HG03520 (cell line): Measurements from ENCODE around the gene RAB1B.
A peak's percentile ranks its signal among the peaks of the same experiment; 100 is the strongest.
"Not testable (repeated sequence)": the region's sequence is repeated elsewhere in the genome, so short reads cannot be mapped to it uniquely, and the experiment has no call there.

Experiments
- ATAC-seq: cut with Tn5 transposase; IDR thresholded peaks from one replicate; pipeline ENCODE4 v1.9.1; 2021; ENCODE audit warnings: mild to moderate bottlenecking, moderate library complexity; ENCODE audit not compliant: unreplicated experiment

Gene RAB1B

DNA sequence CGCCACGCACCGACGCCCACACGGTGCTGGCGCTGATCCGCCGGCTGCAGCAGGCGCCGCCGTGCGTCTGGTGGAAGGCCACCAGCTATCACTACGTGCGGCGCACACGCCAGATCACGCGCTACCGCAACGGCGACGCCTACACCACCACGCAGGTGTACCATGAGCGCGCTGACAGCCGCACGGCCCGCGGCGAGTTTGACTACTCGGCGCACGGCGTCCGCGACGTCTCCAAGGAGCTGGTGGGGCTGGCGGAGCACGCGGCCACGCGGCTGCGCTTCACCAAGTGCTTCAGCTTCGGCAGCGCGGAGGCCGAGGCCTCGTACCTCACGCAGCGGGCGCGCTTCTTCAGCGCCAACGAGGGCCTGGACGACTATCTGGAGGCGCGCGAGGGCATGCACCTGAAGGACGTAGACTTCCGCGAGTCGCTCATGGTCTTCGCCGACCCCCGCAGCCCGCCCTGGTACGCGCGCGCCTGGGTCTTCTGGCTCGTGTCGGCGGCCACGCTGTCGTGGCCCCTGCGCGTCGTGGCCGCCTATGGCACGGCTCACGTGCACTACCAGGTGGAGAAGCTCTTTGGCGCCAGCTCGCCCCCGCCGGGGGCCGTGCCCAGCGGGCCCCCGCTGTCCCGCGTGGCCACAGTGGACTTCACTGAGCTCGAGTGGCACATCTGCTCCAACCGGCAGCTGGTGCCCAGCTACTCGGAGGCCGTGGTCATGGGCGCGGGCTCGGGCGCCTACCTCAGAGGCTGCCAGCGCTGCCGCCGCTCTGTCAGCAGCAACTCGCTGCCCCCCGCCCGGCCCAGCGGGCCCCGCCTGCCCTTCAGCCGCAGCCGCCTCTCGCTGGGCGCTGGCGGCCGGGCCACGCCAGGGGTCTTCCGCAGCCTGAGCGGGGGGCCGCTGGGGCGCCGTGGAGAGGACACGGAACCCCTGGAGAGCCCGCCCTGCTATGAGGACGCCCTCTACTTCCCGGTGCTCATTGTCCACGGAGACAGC lies 26.5 kb downstream of the RAB1B start:
- no peak for ATAC-seq

DNA sequence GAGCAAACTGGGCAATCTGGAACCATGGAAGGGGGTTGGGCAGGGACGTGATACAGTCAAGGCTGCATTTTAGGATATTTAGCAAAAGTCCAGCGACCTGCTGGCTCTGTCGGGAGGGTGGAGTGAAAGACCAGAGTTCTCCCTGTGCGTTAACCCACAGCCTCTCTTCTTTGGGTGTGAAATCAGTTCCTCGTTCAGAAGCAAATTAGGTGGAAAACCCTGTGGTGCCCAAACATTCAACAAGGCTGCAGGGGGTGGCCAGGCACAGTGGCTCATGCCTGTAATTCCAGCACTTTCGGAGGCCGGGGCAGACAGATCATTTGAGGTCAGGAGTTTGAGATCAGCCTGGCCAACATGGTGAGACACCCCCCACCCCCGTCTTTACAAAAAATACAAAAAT lies 29.2 kb downstream of the RAB1B start:
- ATAC-seq = no peak

DNA sequence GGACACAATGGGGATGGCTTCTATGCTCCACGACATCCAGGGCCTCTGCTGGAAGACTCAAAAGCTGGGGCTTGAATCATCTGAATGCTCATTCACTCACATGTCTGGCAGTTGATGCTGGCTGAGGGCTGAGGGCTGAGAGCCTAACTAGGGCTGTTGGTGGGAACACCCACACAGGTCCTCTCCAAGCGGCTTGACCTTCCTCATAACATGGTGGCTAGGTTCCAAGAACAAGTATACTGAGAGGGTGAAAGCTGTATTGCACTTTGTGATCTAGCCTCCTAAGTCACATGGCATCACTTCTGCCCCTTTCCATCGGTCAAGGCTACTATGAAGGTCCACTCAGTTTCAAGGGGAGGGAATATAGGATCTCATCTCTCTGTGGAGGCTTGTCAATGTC lies 30.7 kb downstream of the RAB1B start:
- no peak for ATAC-seq

DNA sequence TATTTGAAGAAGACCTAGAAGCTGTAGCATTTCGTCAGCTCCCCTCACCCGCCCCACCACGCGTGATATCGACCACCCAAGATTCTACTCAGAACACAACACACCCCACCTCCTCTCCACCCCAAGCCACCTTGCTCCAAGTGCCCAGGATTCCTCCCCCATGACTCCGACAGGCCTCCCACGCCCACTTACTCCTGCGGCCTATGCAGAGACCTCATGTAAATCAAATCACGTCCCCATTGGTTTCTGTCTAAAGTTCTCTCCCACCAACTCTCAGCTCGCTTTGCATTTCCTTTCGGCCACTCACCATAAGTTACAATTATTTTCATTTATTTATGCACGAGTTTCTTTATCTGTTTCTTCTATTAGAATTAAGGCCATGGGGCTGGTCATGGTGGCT lies 34.2 kb downstream of the RAB1B start:
- ATAC-seq = no peak

DNA sequence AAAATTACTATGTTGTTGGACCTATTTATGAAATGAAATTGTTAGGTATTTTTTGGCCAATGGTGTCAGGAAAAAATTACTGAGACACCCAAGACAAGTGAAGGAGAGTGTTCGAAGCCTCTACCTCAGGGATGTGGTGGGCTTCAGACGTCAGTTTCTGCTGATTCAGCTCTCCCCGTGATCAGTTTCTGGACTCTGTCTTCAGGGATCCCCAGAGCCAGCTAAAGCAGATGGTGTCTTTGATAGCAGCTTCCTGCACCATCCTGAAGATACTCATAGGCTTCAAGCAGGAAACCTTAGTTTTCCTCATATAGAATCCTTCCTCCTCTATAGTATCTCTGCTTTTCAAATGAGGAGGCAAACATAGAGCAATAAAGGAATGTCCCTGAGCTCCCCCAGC lies 41.0 kb downstream of the RAB1B start:
- no peak for ATAC-seq

DNA sequence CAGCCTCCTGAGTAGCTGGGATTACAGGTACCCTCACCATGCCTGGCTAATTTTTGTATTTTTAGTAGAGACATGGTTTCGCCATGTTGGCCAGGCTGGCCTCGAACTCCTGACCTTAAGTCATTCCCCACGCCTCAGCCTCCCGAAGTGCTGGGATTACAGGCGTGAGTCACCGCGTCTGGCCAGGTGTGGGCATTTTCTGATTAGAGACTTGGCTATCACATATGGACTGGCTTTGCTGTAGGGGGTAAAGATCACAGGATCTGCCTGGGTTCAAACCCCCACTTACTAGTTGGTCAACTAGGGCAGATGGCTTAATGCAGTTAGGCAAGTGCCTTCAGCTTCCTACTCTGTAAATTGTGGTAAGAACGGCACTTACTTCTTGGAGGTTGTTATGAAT lies 41.9 kb downstream of the RAB1B start:
- ATAC-seq = no peak

DNA sequence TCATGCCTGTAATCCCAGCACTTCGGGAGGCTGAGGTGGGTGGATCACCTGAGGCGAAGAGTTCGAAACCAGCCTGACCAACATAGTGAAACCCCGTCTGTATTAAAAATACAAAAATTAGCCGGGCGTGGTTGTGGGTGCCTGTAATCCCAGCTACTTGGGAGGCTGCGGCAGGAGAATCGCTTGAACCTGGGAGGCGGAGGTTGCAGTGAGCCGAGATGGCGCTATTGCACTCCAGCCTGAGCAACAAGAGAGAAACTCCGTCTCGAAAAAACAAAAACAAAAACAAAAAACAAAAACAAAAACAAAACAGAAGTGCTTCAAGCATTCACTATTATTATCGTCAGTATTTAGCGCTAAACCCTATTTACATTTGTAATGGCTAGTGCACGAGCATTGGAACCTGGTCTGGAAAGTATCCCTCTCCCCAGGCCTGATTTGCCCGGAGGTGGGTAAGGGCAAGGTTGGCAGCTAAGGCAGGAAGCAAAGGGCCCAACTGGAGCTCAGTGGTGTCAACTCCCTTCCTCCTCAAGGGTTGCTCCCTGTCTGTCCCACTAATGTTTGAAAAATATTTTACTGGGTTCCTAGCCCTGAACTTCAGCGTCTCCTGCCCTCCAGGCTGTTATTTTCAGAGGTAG lies 42.5 kb downstream of the RAB1B start:
- not testable (repeated sequence) for ATAC-seq

DNA sequence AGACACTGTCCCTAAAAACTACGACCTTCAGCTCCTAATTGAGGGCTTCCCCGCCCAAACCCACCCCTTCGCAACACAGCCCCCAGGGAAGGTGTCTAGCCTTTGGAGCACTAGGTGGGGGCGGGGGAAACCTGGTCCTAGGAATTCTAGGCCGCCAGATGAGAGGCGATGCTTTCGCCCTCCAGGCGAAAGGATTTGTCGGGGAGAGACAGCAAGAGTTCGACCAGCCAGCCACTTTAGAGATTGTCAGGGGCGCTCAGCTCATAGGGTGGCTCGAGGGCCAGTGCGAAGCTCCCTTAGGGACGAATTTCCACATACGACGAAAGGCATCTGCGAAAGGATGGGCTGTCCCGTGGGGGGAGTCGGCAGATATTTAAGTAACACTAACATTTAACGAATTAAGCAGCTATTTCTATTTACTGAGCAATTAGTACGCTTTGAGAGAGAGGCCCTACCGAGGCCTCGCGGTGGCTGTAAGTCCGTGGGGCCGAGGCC lies 43.1 kb downstream of the RAB1B start:
- no peak for ATAC-seq

DNA sequence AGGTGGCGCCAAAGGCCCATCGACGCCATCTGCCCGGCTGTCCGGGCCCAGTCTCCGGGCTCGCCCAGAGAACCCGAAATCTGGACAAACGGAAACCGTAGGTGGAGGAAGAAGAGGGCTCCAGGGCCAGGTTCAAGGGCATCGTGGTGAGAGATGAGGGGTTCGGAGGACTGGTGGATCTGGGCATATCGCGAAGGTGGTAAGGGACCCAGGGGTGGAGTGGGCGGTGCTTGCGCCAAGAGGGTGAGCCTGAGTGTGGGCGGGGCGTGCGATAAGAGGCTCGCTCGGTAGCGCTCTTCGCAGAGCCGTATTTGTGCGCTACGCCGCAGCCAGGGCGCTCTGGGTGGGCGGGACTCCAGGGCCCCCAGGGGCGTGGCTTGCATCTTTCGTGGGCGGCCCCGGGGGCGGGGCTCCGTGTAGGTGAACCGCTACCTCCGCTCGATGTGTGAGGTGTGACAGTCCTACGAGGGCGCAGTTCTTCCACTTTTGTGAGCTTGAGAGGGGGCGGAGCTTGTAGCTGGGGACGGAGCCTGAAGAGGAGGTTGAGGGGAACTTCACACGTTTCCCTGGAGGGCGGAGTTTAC lies 43.6 kb downstream of the RAB1B start:
- peak; percentile 55 for ATAC-seq

DNA sequence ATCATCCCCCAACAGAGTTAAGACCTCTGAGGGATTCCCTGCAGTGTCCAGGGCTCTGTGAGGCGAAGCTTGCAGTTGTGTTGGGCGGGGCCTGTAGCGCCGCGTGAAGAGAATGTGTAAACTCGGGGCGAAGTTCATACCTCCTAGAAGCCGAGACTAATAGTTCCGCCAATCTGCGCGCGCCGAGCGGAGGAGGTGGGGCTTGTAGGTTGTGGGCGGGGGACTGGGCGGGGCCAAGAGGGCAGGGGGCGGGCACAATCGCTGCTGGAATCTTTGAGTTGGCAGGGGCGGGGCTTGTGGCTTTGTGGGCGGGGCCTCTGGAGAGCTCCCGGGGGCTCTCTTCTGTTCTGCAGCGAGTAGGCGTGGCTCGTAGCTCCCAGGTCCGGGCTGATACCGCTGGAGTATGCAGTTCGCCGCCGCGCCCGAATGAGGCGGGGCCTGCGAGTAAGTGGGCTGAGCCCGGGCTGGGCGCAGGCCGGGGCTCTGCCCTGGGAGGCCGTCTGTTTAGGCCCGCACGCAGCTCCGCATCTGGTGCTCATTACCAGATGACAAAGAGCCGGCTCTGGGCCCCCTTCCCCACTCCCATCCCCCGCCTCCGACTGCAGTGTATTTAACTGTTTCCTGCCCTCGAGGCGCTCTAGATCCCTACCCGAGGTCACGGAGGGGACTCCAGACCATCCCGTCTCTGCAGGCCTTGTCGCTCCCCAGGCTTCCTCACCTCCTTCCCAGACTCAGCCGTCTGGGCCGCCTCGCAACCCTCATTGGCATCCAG lies 44.3 kb downstream of the RAB1B start:
- peak; percentile 72 for ATAC-seq

DNA sequence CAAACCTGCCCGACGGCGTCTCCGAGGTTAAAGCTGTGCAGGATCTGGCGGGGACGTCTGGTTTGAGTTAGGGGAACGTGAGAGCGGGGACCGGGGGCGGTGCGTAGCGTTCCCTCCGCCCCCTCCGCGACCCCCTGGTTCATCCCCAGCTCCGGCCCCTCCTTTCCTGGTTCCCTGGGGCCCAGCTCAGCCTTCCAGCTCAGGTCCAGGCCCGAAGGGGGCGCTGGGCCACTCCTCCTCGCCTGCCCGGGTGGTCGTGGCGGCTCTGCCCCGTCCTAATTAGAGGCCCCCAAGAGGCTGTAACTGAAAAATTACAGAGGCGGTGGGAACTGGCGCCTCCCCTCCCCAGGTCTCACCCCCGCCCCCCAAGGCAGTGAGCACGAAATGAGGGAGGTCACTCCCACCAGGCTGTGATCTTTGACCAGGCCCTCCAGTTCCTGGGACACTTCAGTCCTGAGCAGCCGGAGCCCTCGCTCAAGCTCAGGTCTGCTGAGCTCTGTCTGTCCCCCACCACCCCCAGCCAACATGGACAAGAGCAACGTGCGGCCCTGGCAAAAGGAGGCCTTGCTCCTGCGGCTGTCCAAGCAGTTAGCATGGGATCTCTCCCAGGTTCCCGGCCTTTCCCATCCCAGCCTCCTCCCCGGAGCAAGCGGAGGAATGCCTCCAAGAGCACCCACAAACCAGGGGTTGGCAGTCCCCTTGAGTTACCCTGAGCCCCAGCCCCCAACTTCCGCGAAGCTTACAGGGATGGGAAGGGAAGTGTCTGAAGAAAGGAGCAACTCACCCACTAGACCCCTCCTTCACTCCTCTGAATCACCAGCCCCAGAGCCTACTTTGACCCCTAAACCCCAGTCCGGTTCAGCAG lies 45.1 kb downstream of the RAB1B start:
- ATAC-seq = no peak

DNA sequence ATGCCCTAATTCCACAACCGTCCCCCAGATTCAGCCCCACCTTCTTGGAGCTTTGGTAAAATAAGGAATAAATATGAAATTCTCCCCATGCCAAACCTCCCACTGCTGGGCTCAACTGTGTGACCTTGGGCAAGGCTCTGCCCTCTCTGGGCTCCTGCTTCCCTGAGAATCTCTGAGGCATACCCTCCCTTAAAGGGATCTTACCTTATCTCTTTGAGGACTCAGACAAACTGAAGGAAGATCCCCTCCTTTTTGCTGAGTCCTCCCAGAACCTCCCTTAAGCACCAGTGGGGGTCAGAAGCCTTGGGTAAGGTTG lies 45.7 kb downstream of the RAB1B start:
- no peak for ATAC-seq

DNA sequence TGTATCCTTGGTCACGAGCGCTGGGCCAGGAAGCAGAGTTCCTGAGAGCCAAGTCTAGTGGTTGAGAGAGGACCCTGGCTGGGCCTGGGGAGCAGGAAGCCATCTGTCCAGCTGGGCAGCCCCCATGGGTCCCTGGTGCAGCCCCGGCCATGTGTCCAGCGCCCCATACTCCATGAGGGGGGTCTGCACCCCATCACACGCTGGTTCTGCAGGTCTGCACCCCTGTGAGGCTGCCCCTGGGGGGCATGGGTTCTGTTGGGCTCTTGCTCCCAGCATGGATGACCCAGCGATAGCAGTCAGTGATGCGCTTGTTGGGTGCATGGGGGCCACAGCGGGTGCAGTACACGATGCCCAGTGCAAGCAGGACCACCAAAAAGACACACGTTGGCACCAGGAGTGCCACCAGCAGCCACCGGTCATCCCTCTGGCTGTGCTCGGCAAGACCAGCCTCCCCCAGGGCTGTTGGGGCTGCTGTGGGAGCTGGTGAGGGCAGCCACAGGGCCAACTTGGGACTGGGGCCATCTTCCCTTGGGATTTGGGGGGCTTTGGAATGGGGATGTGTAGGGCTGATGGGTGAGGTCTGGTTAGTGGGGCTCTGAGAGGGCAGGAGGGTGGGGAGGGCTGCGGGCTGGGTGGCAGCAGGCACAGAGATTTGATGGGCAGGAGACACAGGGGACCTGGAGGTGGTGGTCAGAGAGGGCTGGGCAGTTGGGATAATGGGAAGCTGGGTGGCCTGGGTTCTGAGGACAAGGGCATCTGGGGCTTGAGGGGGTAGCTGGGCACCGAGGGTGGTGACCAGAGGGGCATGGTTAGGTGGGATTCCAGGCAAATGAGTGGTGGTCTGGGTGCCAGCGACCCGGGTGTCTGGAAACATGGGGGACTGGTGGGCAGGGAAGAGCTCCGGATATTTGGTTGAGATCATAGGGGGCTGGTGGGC lies 46.4 kb downstream of the RAB1B start:
- ATAC-seq = no peak

DNA sequence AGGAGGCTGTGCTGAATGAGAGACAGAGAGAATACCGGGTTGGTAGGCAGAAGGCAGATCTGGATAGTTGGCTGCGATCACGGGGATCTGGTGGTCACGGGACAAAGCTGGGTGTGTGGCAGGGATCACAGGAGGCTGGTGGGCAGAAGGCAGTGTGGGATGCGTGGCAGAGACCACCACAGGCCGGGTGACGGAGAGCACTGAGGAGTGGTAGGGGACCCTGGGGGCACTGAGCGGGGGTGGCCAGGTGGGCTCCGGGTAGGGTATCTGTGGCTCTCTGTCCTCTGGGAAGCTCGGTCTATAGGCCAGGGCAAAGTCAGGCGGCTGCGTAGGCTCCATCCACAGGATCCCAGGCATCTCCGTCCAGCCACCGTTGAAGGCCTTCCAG lies 47.1 kb downstream of the RAB1B start:
- ATAC-seq = no peak

DNA sequence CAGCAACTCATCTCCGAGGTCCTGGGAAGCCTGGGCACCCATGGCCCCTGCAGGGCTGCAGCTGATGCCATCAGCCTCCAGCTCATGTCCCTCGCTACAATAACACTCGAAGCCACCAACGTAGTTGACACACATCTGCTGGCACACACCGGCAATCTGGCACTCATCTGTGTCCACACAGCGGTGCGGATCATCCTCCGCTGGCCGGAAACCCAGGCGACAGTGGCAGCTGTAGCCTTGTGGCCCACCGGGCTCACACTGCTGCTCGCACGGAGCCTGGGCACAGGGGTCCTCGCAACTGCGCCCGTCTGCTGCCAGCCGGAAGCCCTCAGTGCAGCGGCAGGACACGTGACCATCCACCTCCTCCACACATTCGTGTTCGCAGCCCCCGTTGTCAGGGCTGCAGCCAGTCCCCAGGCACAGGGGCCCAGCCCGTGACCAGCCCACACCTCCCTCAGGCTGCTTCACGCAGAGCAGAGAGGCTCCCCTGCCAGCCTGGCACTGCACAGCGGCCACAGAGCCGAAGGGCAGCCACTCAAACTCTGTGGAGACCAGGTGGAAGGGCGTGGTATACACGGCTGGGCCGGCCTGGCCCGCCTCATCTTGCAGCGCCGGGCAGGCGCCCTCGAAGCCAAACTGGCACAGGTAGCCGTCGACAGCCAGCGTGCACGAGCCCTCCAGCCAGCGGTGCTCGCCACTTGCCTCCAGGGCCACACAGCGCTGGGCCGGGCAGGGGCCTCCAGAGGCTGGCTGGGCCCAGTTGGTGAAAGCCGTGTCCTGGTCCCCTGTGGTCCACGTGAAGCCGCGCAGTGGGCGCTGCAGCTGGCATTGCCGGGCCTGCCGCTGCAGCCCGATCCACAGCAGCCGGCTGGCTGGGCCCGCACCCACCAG lies 47.7 kb downstream of the RAB1B start:
- ATAC-seq = no peak

DNA sequence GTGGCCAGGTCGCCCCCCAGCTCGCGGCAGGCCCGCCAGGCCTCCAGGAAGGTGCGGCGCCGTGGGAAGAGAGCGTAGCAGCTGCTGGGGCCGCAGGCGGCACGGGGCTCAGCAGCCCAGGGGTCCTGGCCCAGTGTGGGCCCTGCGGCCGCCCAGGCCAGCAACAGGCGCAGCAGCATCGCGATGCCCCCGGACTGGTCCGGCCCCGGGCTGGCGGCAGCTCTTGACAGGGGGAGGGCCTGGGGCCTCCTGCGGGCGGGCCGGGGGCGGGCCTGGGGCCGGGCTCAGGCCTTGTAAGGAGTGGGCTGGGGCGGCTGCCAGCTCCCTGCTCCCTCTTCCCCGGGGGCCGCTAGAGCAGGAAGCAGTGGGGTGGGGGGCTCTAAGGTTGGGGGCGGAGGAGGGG lies 48.4 kb downstream of the RAB1B start, which contains the start of gene CD248:
Gene CD248 (minus strand): TSS at position 196 of the 403 bp plus-strand sequence. CDS start 17 bp downstream, at position 179.
- no peak for ATAC-seq

DNA sequence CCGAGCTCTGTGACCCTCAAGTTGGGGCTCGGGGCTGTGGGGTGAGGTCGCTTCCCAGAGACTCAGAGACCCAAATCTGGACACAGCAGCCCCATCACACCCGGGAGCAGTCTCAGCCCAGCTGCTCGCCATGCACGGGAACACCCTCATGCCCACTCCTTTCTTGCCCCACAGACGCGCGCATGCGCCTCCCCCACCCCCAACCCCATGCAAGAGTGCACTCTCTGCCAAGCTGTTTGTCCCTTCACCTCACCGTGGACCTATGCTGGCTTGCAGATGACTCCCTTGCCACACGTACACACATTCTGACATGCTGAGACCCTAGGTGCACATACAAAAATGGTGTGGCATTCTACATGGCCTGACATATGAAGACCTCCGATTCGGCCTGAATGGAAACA lies 48.9 kb downstream of the RAB1B start:
- ATAC-seq = no peak
